Stimulated activated naive CD8-positive, alpha-beta T cell treated with anti-CD3 and anti-CD28 coated beads, Interleukin-15, Interleukin-2, amounts not matched to agents 100 ng/mL and 50 ng/mL, for 24 hours (primary cell): ENCODE results near the gene ISX.
"Not testable (repeated sequence)": the region's sequence is repeated elsewhere in the genome, so short reads cannot be mapped to it uniquely, and the experiment has no call there.

ENCODE experiments used
- H3K27ac Mint-ChIP-seq: one replicate; pipeline ENCODE4 v1.8.0; 2021; ENCODE audit warnings: mild to moderate bottlenecking, mixed read lengths
- H3K27me3 Mint-ChIP-seq: one replicate; pipeline ENCODE4 v1.8.0; 2021; ENCODE audit warnings: mixed read lengths
- H3K36me3 Mint-ChIP-seq: one replicate; pipeline ENCODE4 v1.8.0; 2021; ENCODE audit warnings: low read depth, mixed read lengths
- H3K4me1 Mint-ChIP-seq: one replicate; pipeline ENCODE4 v1.8.0; 2021; ENCODE audit warnings: low read depth, mixed read lengths
- H3K4me3 Mint-ChIP-seq: one replicate; pipeline ENCODE4 v1.8.0; 2021; ENCODE audit warnings: mild to moderate bottlenecking, mixed read lengths
- H3K9me3 Mint-ChIP-seq: one replicate; pipeline ENCODE4 v1.8.0; 2021; ENCODE audit warnings: mixed read lengths

The ISX gene

DNA sequence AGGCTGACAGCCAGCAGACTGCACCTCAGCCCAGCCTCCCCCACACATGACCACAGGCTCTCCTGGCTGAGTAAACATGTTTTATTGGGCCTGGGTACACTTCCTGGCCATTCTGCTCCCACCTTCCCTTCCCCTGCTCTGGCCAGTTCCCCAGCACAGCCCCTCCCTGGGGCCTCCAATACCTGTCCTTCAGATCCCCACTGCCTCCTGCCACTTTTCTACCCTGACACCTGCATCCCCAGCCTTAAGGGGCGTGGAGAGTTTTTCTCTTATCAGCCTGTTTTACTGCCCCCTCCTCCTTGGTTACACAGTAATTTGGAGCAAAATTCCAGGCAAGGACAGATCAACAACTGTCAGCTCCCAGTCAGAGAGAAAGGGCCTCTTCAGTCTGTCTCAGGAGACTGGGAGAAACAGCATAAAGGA lies at the start of gene ISX:
ISX (plus strand) TSS at position 363 of the 423 bp plus-strand sequence. CDS start 930 bp downstream, outside the sequence.
- H3K9me3 Mint-ChIP-seq = no peaks in the 10 kb centered on the region
- H3K4me1 Mint-ChIP-seq = no peaks in the 10 kb centered on the region
- no peaks in the 10 kb centered on the region for H3K27me3 Mint-ChIP-seq
- no peak within 1 kb of the TSS for H3K27ac Mint-ChIP-seq
- H3K36me3 Mint-ChIP-seq = no peaks in the 10 kb centered on the region
- H3K4me3 Mint-ChIP-seq = no peak within 1 kb of the TSS

DNA sequence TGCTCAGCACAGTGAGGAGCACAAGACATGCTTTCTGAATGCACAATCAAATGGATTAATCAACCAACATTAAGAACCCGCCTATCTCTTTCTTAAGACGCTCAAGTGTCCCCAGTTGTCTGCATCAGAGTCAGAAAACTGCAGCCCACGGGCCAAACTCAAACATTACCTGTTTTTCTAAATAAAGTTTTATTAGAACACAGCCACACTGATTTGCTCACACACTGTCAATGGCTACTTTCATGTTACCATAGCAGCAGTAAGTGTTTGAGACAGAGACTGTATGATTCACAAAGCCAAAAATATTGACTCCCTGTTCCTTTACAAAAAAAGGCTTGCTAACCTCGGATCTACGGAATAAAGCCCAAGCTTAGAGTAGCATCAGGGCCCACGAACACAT lies 49.0 kb upstream of the ISX start:
- no peak overlapping the region for H3K27ac Mint-ChIP-seq
- H3K9me3 Mint-ChIP-seq = no peaks in the 10 kb centered on the region
- no peaks in the 10 kb centered on the region for H3K27me3 Mint-ChIP-seq
- no peak overlapping the region for H3K4me3 Mint-ChIP-seq
- no peaks in the 10 kb centered on the region for H3K4me1 Mint-ChIP-seq
- no peaks in the 10 kb centered on the region for H3K36me3 Mint-ChIP-seq

DNA sequence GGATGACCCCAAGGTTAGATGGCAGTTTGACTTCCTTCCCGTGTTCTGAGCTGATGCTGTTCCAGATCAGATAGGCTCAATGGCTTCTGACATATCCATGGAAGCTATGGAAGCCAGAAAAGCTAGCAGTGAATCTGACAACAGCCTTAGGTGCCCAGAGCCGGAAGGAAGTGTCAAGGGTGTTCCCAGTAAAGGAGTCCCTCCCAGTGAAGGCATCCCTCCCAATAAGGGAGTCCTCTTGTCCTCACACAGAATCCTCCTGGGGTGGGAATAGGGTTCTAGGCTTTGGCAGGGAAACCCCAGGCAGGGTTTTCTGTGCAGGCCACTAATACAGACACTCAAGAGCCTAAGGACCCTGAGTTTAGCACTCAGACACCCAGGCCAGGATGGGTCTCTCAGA lies 47.0 kb upstream of the ISX start:
- no peak overlapping the region for H3K4me3 Mint-ChIP-seq
- H3K4me1 Mint-ChIP-seq = no peaks in the 10 kb centered on the region
- no peaks in the 10 kb centered on the region for H3K9me3 Mint-ChIP-seq
- H3K36me3 Mint-ChIP-seq = no peaks in the 10 kb centered on the region
- peaks cover 3% of the 10 kb centered on the region for H3K27me3 Mint-ChIP-seq
- H3K27ac Mint-ChIP-seq = no peak overlapping the region

DNA sequence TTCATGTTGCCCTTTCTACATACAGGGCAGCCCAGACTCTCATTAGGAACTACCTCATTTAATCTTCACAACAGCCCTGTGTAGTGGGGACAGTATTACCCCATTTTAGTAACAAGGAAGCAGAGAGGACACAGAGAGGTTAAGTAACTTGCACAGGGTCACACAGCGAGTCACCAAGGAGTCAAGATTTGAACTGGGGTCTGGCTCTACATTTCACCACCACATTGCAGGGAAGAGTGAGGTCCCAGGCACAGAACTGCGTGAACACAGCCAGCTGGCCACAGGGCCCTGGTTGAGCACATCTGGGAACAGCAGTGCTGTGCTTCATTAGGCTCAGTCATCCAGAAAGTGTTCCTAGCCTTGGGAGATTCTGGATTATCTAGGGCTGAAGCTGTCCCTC lies 45.4 kb upstream of the ISX start:
- no peaks in the 10 kb centered on the region for H3K36me3 Mint-ChIP-seq
- no peaks in the 10 kb centered on the region for H3K4me1 Mint-ChIP-seq
- no peak overlapping the region for H3K4me3 Mint-ChIP-seq
- no peaks in the 10 kb centered on the region for H3K9me3 Mint-ChIP-seq
- peaks cover 8% of the 10 kb centered on the region for H3K27me3 Mint-ChIP-seq
- no peak overlapping the region for H3K27ac Mint-ChIP-seq

DNA sequence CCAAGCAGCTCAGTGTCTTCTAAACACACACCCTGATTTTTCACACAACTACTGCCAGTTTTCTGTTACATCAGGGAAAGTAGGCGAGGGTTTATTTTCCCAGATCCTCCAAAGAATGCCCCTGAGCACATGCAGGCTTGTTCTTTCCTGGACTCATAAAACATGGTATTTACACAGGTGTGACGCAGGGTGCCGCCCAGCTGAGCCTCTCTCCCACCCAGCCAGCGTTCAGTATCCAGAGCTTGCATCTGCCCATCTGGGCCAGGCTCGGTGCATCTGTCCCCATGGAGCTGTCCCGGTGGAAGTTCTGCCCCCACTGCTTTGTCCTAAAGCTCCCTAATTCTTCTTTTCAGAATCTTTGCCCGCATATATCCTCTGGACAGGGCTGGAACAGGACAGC lies 44.8 kb upstream of the ISX start:
- Mint-ChIP-seq H3K27ac (no peak overlapping the region), H3K4me1 (no peaks in the 10 kb centered on the region), H3K4me3 (no peak overlapping the region), H3K9me3 (no peaks in the 10 kb centered on the region), H3K36me3 (no peaks in the 10 kb centered on the region), H3K27me3 (peaks cover 12% of the 10 kb centered on the region)

DNA sequence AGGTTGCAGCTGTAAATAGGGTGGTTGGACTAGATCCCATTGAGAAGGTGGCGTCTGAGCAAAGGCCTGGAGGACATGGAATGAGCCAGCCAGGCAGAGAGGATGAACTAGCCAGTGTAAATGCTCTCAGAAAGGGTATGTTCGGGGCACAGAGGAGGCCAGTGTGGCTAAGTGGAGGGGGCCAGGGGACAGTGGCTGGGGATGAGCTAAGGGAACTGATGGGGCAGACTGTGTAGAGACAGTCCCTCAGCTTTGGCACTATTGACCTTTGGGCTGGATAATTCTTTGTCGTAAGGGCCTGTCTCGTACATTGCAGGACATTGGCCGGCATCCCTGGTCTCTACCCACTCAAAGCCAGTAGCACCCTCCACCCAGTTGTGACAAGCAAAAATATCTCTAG lies 43.7 kb upstream of the ISX start:
- H3K27me3 Mint-ChIP-seq = peaks cover 19% of the 10 kb centered on the region
- H3K4me3 Mint-ChIP-seq = no peak overlapping the region
- H3K27ac Mint-ChIP-seq = no peak overlapping the region
- no peaks in the 10 kb centered on the region for H3K4me1 Mint-ChIP-seq
- no peaks in the 10 kb centered on the region for H3K9me3 Mint-ChIP-seq
- H3K36me3 Mint-ChIP-seq = no peaks in the 10 kb centered on the region

DNA sequence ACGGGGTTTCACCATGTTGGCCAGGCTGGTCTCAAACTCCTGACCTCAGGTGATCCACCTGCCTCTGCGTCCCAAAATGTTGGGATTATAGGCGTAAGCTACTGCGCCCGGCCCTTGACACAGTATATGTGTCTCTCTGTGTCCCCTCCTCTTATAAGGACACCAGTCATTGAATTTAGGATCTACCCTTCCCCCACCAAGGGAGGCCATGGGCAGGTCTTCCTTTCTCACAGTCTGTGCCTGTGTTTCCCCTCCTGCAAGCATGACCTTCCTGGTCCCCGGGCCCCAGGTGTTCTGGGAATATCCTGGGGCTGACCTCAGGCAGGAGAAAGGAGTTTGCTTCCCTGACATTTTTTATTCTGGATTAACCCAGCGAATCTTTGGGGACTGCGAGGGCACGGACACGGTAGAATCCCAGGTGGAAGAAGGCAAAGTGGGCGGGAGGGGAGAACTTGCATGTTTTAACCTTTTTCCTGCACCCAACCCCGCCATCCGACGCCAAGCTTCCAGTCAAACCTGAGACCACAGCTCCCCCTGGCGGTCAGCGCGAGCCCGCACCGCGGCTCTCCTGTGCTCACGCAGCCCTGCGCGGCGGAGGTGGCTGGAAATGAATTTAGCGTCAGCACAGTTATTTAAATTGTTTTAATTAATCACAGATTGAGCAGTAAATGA lies 42.1 kb upstream of the ISX start:
- Mint-ChIP-seq H3K36me3 (no peaks in the 10 kb centered on the region), H3K27ac (no peak overlapping the region), H3K27me3 (peaks cover 27% of the 10 kb centered on the region)

DNA sequence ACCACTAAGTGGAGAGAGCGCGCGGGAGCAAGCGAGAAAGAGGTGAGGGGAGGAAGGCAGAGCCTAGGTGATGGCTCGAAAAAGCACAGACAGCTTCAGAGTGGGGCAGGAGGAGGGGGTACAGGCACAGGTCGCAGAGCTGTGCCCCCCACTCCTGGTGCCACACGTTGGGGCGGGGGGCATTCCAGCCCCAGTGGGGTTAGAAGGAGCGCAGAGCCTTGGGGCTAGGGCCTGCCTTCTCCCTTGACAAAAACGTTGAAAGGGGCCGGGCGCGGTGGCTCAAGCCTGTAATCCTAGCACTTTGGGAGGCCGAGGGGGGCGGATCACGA lies 41.6 kb upstream of the ISX start:
- H3K4me3 Mint-ChIP-seq = no peak overlapping the region
- no peaks in the 10 kb centered on the region for H3K4me1 Mint-ChIP-seq
- no peak overlapping the region for H3K27ac Mint-ChIP-seq
- no peaks in the 10 kb centered on the region for H3K9me3 Mint-ChIP-seq
- H3K27me3 Mint-ChIP-seq = peaks cover 28% of the 10 kb centered on the region
- no peaks in the 10 kb centered on the region for H3K36me3 Mint-ChIP-seq

More for the DNA sequence above, 42.1 kb upstream of the ISX start:
- Mint-ChIP-seq H3K9me3 (no peaks in the 10 kb centered on the region), H3K4me1 (no peaks in the 10 kb centered on the region), H3K4me3 (no peak overlapping the region)

DNA sequence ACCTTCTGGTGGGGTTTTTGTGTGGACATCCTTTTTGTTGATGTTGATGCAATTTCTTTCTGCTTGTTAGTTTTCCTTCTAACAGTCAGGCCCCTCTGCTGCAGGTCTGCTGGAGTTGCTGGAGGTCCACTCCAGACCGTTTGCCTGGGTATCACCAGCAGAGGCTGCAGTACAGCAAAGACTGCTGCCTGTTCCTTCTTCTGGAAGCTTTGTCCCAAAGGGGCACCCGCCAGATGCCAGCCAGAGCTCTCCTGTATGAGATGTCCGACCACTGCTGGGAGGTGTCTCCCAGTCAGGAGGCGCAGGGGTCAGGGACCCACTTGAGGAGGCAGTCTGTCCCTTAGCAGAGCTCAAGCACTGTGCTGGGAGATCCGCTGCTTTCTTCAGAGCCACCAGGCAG lies 35.8 kb upstream of the ISX start:
- H3K4me3 Mint-ChIP-seq, H3K4me1 Mint-ChIP-seq, H3K9me3 Mint-ChIP-seq, H3K36me3 Mint-ChIP-seq, H3K27ac Mint-ChIP-seq: not testable (repeated sequence)
- H3K27me3 Mint-ChIP-seq = peaks cover 33% of the 10 kb centered on the region

DNA sequence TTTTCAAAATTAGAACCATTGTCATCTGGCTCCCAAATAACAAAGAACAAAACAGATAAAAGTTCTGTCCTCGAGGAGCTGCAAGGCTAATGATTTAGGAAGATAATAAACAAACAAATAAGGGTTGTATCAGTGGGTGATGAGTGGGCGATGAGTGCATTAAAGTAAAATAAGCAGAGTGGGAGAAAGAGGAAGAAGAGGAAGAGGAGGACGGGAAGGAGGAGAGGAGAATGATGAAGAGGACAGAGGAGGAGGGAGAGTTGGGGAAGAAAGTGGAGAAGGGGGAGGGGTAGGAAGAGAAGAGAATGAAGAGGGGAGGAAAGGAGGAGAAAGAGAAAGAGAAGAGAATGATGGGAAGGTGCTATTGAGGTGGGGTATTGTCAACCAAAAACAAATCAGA lies 33.4 kb upstream of the ISX start:
- H3K27me3 Mint-ChIP-seq = peaks cover 19% of the 10 kb centered on the region
- no peaks in the 10 kb centered on the region for H3K4me1 Mint-ChIP-seq
- H3K36me3 Mint-ChIP-seq = no peaks in the 10 kb centered on the region
- H3K27ac Mint-ChIP-seq = no peak overlapping the region
- no peaks in the 10 kb centered on the region for H3K9me3 Mint-ChIP-seq
- no peak overlapping the region for H3K4me3 Mint-ChIP-seq

DNA sequence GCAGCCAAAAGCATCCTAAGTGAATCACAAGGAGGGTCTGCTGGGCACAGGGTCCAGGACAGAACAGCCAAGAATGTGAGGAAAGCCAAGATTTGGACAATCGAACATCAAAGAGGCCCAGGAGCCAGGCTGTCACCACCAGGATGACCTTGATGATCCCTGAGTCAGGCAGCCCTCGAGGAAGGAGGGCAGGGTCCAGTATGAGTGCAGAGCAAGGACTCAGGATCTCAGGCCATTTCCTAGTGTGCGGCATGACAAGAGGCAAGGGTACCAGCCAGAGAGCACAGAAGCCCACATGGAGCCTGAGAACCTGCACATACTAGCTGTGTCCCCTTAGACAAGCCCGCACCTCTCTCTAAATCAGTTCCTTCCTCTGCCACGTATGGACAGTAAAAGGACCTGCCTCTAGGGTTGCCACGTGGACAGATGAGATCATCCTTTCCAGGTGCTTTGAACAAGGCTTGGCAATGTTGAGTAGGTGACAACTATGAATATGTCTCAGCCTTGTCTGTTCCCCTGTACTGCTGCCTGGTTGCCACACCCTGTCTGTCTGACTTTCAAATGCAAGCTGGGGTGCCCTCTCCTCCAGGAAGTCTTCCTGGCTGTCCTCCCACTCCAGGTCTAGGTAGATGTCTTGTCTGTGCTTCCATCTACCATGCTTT lies 32.2 kb upstream of the ISX start:
- Mint-ChIP-seq H3K36me3 (no peaks in the 10 kb centered on the region), H3K4me3 (no peak overlapping the region), H3K27ac (no peak overlapping the region), H3K27me3 (peaks cover 12% of the 10 kb centered on the region), H3K9me3 (no peaks in the 10 kb centered on the region), H3K4me1 (no peaks in the 10 kb centered on the region)

DNA sequence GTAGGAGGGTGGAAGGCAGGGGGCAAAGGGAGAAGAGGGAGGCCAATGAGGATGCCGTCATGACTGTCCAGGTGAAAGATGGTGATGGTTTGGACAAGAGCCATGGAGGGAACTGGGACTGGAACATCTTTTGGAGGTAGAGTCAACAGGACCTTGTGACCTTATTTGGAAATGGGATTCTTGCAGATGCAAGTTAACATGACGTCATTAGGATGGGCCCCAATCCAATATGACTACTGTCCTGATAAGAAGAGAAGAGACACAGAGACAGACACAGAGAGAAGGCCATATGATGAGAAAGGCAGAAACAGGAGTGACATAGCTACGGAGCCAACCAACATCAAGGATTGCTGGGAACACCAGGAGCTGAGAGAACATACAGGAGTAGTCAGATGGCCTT lies 31.0 kb upstream of the ISX start:
- Mint-ChIP-seq H3K27ac (no peak overlapping the region), H3K4me3 (no peak overlapping the region), H3K36me3 (no peaks in the 10 kb centered on the region), H3K4me1 (no peaks in the 10 kb centered on the region), H3K27me3 (peaks cover 6% of the 10 kb centered on the region), H3K9me3 (no peaks in the 10 kb centered on the region)

DNA sequence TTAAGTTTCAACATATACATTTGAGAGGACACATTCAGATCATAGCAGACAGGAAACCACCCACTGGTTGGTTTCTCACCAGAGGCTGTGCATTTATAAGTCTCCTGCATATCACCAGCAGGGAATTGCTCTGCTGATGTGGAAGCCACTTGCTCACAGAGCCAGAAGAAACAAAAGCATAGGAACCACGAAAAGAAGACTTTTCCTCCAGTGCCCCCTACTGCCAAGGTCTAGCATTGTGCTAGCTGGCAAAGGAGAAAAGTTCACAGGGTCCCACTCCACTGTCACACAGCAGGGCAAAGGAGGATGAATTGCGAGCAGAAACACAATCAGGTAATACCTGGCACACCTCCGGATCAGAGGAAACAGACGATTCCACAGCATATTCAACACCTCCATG lies 28.9 kb upstream of the ISX start:
- Mint-ChIP-seq H3K4me3 (no peak overlapping the region), H3K27me3 (peaks cover 6% of the 10 kb centered on the region), H3K9me3 (no peaks in the 10 kb centered on the region), H3K36me3 (no peaks in the 10 kb centered on the region), H3K27ac (no peak overlapping the region), H3K4me1 (no peaks in the 10 kb centered on the region)

DNA sequence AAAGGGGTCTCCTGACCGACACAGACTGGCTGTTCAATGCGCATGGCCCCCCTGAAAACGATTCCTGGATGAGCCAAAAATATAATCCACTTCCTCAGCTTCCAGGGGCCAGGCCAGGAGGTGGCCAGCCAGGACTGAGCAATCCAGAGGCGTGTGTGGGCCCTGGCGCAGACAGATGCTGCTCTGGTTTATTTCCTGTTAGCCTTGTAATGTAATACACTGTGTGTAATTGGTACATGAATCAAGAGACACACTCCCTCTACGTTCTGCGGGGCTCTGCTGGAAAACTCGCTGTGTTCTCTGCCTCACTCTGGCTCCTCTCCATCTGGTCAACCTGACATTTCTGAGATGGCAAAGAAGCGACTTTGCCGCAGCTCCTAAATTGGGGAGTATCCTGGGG lies 26.3 kb upstream of the ISX start:
- H3K4me3 Mint-ChIP-seq = no peak overlapping the region
- no peaks in the 10 kb centered on the region for H3K9me3 Mint-ChIP-seq
- H3K4me1 Mint-ChIP-seq = no peaks in the 10 kb centered on the region
- peaks cover 4% of the 10 kb centered on the region for H3K27me3 Mint-ChIP-seq
- no peak overlapping the region for H3K27ac Mint-ChIP-seq
- H3K36me3 Mint-ChIP-seq = no peaks in the 10 kb centered on the region

DNA sequence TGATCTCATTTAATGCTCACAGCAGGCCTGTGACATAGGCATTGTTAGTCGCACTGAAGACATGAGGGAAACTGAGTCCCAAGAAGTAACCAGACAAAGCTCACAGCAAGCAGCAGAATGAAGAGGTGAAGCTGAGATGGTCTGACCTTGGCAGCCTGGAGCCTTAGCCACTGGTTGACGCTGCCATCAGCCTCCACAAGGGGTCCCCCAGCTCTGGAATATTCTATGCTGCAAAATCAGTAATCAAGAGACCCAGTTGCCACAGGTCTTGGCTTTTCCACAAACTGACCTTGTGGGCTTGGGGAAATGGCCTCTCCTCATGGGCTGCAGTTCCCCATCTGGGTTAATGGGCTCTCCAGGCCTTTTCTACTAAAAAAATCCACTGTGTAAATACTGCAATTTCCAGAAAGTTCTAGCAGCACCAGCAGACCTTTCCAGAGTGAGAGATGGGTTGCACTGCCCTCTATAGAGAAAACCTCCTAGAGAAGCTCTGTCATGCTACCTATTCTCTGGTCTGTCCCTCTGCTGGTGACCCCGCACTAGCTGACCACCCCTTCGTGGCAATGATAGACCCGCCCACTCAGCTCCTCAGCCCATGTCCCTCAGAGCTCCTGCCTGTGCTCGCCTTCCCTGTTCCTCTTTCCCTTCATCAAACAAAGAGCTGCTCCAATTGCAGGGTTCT lies 22.6 kb upstream of the ISX start:
- Mint-ChIP-seq H3K27ac (no peak overlapping the region), H3K4me1 (no peaks in the 10 kb centered on the region), H3K27me3 (peaks cover 15% of the 10 kb centered on the region), H3K4me3 (no peak overlapping the region), H3K9me3 (peaks cover 3% of the 10 kb centered on the region), H3K36me3 (no peaks in the 10 kb centered on the region)

DNA sequence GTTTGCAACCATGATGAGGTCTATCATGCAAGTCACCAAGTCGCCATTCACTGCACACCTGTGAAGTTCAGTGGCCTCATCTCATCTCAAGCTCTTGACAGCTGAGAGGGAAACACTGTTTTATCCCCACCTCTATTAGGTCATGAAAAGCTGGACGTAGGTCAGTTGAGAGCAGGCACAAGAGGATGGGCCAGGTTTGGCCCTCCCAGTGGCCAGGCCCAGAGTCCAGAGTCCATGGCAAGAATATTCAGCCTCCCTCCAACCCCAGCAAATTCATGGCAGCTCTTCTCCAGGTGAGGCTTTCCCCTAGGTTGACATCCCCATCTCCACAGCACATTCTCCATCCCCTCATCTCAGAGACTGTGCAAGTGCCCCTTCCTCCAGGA lies 22.0 kb upstream of the ISX start:
- Mint-ChIP-seq H3K27ac (no peak overlapping the region), H3K4me3 (no peak overlapping the region), H3K9me3 (peaks cover 3% of the 10 kb centered on the region), H3K4me1 (no peaks in the 10 kb centered on the region), H3K36me3 (no peaks in the 10 kb centered on the region), H3K27me3 (peaks cover 15% of the 10 kb centered on the region)
